Endometrial microvascular endothelial cells (primary cell): ENCODE data around the gene ATP6V1D. TPM values are rescaled to one million over a fixed set of nuclear protein-coding genes. Genes with fewer than 3 reads are reported as not detected.
"Not testable (repeated sequence)": the region's sequence is repeated elsewhere in the genome, so short reads cannot be mapped to it uniquely, and the experiment has no call there.

ENCODE experiments used
- in situ Hi-C: cut with HindIII; loops from 2 replicates; pipeline ENCODE4 v1.10.0; 2017; ENCODE audit warnings: low sequenced_read_pairs, low pct_unique_long_range_greater_than_20kb; ENCODE audit errors: inconsistent ontology term
- total RNA-seq: library from RNA; depleted of rRNA; stranded (reverse); fragments of >200 nt; gene quantifications from one replicate; pipeline ENCODE4 v1.2.3, GENCODE V29; 2015; ENCODE audit errors: inconsistent ontology term

ATP6V1D gene
- 73.7 TPM for total RNA-seq

DNA sequence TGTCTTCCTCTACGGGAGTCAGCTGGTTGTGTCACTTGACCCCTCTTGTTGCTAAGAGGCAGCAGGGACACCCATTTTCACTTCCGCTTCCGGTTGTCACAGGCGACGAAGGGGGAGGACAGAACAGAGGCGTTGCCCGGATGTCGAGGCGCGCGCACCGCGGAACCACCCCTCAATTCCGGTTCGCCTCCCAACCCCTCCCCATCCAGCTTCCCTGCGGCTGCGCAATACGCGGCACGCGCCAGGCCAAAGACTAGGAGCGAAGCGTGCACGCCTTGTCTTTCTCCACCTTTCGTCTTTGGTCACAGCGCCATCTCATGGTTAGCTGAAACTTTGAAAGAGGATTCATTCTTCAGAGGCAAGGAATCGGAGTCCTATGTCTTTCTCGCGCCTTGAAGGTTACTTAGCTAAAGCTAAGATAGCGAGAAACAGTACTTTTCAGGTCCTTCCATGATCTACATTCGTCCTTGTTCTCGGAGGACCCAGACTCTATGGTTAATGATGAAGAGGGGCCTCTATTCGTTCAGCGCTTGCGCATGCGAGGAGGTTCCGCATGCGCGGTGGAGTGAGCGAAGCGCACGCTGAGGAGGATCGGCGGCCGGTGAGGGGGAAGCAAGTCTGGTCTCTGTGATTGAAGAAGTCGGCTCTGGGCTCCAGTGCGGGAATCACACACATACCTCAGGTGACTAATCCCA is at the start of gene ATP6V1D, which contains the start of gene EIF2S1:
Gene ATP6V1D, minus strand, starts transcription at position 30 of the 695 bp plus-strand sequence. CDS start 106 bp downstream, outside the sequence.
Gene EIF2S1, plus strand, starts transcription at position 554 of the 695 bp plus-strand sequence. CDS start 4,440 bp downstream, outside the sequence.
- in situ Hi-C loops: no loop called here

DNA sequence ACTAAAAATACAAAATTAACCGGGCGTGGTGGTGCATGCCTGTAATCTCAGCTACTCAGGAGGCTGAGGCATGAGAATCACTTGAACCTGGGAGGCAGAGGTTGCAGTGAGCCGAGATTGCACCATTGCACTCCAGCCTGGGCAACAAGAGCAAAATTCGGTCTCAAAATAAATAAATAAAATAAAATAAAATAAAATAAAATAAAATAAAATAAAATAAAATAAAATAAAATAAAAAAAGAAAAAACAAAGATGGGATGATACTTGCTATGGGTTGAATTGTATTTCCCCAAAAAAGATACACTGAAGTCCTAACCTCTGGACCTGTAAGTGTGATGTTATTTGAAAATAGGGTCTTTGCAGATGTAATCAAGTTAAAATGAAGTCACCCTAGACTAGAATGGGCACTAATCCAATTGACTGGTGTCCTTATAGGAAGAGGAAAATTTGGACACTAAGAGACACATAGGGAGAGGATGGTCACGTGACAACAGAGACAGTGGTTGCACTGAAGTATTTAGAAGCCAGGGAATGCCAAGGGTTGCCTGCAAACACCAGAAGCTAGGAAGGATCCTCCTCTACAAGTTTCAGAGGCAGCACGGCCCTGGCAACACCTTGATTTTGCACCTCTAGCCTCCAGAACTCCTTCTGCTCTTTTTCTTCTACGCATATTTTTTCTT is 48.7 kb upstream of the ATP6V1D start:
- in situ Hi-C loops: not testable (repeated sequence)

DNA sequence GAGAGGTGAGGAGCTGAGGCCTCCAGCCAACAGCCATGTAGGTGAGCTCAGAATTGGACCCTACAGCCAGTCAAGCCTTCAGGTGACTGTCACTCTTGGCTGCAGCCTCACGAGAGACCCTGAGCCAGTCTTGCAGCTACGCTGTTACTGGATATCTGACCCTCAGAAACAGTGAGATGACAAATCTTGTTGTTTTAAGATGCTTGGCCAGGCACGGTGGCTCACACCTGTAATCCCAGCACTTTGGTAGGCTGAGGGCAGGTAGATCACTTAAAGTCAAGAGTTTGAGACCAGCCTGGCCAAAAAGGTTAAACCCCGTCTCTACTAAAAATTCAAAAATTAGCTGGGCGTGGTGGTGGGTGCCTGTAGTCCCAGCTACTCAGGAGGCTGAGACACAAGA is 46.2 kb upstream of the ATP6V1D start:
- in situ Hi-C loops: no loop called here

DNA sequence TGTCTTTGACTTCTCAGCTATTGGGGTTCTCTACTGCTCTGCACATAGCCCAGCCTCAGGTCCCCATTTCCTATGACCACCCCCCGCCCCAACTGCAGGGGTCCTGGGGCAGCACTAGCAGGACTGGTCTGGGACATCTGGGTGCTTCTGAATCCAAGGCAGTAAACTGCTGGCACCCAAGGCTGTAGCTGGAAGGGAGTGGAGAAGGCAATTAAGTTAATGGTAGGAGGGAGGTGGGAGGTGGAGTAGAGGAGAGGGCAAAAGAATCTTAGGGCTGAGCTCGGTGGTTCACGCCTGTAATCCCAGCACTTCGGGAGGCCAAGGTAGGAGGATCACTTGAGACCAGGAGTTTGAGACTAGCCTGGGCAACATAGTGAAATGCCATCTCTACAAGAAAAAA is 40.8 kb upstream of the ATP6V1D start:
- in situ Hi-C loops: no loop called here

DNA sequence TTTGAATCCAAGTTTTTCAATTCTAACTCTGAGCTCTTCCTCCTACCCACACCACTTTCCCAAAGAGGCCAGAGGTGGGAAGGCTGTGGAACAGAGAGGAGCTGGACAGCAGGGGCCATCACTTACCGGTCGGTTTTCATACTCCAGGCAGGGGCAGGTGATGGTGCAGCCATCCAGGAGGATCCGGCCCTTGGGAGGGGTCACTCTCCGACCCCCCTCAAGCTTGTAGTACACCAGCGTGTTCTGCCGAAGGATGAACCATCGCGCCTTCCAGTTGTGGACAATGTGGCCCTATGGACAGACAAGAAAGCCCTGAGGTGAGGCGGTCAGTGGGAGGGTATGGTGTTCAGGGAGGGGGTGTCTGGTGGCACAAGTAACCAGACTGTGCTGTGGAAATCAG is 37.9 kb upstream of the ATP6V1D start:
- in situ Hi-C loops: no loop called here

DNA sequence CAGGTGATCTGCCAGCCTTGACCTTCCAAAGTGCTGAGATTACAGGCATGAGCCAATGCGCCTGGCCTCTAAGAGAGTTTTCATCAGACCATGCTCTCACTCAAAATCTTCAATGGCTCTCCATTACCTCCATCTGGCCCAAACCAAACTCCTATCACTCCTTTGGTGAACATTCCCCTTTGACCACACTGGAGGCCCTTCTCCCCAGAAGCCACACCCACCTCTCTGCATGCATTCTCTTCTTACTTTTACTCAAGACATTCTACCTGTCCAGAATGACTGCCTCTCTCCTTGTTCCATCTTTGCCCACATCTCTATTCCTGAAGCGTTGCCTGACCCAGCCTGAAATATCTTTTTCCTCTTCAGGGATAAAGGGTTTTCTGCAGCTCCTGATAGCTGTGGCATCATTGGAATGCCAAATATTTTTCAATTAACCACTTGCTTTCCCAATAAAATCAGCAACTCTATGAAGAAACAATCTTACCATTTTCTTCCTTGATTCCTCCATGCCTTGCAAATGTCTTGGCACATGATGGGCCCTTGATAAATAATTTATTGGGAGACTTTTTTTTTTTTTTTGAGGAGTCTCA is 36.9 kb upstream of the ATP6V1D start:
- in situ Hi-C loops: no loop called here

DNA sequence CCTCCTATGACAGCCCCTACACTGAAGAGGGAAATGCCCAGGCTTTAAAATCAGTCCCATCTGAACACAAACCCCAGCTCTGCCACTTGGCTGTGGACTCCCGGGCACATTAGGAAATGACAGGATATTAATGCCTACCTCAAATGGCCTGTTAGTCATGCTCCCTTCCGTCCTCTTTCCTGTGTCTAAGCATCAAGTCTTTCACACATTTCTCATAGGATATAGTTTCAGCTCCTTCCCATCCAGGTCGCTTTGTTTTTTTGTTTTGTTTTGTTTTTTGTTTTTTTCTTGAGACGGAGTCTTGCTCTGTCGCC is 36.2 kb upstream of the ATP6V1D start:
- in situ Hi-C loops: no loop called here

DNA sequence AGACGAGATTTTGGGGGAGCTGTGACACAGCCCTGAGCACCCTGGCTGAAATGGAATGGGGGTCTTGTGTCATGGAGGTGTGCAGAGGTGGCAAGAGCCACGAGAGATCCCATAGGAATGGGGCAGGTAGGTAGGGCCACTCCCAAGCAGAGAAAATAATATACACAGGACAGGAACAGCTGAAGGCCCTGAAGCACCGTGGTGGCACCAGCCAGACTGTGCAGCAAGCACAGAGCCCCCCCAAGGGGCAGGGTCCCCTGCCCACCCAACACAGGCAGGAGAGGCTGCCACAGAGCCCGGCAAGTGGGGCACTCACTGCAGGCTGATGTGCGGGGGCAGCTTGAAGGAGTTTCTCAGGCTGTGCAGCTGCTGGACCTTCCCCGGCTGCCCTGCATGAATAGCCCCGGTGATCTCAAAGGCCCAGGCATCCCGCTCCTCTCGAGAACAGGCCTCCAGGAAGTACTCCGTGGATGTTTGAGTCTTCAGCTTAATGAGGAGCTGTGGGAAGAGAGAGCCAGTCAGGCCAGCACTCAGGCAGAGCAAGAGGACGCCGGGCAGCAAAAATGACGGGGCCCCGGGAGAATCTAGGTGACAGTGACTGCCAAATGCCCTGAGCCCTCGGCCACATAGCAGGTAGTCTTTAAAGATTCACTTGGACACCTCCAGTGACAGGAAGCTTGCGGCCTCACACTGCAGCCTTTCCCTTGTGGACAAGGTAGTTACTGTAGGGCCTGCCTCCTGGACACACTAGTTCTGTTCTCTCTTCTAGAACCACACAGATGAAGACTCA is 35.7 kb upstream of the ATP6V1D start:
- in situ Hi-C loops: no loop called here

DNA sequence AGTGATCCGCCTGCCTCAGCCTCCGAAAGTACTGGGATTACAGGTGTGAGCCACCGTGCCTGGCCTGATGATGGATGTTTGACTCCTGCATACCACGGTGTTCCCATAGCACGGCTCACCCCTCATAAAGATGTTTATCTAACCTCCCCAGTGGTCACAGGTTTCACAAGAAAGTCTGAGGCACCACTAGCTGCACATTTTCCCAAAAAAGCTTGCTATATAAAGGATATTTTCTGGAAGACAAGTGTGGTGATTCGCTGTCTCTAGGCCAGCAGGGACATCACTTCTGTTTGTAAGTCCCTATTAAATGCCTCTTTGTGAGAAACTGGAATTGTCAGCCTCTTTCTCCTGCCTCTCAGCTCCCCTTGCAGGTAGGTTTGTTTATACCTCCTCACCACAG is 34.1 kb upstream of the ATP6V1D start:
- in situ Hi-C loops: no loop called here

DNA sequence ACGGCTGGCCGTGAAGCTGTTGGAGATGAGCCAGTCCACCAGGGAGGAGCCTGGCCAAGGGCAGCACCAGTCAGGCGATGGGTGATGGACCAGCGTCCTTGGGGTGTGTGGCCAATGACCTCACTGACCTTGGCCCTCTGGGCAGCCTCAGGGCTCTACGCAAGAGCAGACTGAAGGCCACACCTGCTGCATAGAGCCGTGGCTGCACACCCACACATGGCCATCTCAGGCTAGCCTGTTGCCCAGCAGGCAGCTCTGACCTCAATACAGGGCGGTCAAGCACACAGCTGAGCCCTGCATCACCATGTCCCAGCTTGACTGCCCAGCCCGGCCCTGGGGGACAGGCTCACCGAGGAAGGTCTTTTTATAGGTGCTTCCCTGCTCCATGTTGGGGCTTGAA is 33.2 kb upstream of the ATP6V1D start:
- in situ Hi-C loops: no loop called here

DNA sequence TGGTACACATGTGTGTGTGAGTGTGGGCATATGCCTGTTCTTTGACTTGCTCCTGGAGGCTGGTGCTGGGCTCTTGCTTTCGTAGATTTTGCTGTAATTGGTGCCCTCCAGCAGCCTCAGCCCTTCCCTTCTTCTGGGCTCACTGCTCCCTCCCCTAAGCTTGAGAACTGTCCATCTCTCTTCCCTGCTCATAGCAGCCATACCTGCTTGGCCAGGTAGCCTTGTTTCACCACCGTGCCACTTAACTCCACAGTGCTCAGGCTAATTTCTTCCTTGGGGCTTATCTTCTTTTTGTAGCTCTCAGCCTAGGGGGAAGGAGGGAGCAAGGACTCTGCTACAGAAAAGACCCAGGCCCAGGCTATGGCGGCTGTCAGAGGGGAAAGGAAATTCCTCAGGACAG is 32.5 kb upstream of the ATP6V1D start:
- in situ Hi-C loops: no loop called here

DNA sequence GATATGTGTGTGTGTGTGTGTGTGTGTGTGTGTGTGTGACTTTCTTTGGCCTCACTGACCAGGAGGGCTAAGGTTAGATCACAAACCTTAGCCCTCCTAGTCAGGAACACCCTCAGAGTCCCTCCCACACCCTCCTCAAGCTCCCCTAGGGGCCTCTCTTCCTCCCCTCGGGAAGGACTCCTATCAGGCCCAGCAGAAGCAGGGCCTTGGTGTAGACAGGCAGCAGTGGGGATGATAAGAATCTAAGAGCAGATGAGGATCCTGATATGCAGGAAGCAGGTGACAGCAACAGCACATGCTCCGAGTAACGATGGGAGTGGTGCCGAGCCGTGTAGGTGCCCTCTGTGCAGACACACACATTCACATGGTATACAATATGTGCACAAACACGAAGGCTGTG is 31.7 kb upstream of the ATP6V1D start:
- in situ Hi-C loops: no loop called here

DNA sequence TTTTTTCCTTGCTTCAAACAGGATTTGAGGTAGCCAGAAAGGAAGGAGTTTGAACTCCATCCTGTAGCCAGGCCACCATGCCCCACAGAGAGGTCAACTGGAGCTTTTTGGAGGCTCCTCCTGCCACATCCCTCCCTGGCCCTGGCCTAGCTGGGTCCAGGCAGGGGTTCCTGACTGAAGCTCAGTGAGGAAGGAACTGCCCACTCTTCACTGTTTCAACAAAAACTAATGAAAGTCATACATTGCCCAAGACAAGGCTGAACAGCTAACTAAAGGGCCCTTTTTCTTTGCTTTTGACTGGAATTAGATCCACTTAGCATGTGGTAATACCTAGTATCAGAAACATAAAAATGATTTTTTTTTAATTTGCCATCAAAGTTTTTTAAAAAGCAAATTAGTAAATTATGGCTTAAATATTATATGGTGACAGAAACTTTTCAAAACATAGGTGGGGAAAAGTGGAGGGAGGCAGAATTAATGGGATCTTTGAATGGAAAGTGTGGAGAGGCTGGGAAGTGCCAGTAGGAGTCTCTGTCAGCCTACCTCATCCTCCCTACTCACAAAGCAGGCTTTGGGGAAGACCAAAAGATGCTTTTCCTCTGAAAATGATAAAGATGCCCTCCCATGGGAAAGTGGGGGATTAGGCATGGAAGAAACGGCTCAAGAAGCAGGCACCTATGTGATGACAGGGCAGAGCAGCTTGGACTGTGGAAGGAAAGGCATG is 30.4 kb upstream of the ATP6V1D start:
- in situ Hi-C loops: no loop called here

DNA sequence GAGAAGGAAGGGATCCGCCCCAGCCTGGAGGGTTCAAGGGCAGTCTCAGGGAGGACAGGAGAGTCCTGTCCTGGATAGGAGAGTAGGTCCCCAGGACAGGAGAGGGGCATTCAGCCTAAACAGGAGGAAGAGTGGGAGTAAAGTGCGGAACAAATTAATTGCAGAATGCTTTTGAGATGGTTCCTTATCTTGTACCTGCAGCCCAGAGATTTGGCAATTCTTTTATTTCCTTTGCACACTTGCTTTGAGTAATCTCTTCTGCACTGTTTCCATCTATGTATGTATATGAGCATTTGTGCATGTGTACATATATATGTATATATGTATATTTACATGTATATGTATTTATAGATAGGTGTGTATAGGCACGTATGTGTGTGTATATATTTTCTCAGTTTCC is 29.7 kb upstream of the ATP6V1D start:
- in situ Hi-C loops: no loop called here

DNA sequence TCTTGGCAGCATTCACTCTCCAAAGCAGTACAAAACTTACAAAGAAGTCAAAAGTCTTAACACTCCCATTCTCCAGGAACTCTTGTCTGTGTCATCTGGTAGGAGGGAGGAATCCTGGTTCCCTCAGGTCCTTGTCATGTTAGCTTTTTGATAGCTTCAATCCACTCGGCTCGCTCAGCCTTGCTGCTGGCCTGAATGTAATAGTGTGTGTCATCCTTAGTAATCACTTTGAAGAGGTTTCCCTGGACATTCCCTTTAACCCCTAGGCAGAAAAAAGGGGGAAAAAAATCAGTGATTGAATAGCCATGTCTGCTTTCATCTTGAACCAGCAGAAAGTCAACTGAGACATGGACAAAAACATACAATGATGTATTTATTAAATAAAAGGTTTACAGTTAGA is 27.6 kb upstream of the ATP6V1D start:
- in situ Hi-C loops: no loop called here

DNA sequence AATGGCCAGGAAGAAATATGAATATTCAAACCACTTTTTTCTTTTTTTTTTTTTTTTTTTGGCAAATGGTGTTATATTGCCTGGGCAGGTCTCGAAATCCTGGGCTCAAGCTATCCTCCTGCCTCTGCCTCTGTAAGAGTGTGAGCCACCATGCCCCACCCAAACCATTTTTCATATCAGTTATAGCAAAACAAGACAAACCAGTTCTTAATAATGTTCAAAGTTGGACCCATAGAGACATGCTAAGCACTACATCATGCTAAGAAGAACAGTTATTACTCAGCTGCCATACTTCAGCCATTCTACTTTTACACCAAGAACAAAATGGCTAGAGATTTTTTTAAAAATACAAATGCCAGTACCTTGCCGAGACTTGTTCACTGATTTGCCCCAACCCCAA is 26.0 kb upstream of the ATP6V1D start:
- in situ Hi-C loops: no loop called here

DNA sequence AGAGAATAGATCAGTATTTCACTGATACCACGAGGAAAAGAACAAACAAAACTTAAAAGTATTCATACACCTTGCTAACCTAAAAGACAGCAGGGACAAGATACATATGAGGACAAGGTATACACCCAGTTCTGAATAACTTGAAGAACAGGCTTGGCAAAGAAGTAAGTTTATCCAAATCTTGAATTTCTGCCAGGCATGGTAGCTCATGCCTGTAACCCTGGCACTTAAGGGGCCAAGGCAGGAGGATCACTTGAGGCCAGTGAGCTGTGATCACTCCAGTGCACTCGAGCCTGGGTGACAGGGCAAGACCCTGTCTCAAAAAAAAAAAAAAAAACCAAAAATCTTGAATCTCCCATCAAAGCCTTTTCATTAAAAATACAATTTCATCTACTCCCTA is 25.5 kb upstream of the ATP6V1D start:
- in situ Hi-C loops: no loop called here

DNA sequence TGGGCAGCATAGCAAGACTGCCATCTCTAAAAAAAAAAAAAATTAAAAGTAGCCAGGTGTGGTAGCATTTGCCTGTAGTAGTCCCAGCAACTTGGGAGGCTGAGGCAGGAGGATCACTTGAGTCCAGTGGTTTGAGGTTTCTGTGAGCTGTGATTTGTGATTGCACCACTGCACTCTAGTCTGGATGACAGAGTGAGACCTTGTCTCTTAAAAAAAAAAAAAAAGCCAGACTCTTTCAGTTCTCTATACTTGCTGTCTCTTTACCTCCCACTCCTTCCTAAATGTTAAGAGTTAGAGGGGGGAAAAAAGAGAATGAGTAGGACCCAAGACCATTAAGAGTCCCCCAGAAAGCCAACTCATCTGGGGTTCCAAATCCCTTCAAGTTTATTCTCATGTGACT is 18.3 kb upstream of the ATP6V1D start:
- in situ Hi-C loops: no loop called here

DNA sequence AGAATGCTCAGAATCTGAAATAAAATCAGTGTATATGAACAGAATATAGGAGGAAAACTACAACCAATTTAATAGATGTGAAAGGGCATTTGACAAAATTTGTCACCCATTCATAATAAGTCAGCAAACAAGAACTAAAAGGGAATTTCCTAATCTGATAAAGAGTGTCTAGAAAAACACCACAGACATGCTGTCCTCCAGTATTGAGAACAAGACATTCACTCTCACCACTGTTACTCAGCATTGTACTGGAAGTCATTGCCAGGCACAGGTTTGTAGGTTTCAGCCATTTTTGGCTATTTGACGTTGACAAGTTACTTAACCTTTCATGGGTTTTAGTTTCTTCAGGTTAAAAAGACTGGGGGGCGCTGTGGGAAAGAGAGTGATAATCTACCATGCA is 13.7 kb upstream of the ATP6V1D start:
- in situ Hi-C loops: no loop called here
